Activated CD4-positive, alpha-beta T cell treated with anti-CD3 and anti-CD28 coated beads, Interleukin-2, amount 50 U/mL, for 24 hours (primary cell): ENCODE measurements around the gene YAP1.

ENCODE experiments used
- DNase-seq, 2 donors: peaks; one replicate each; pipeline ENCODE4 v3.0.0-alpha.2; 2020; ENCODE audit warnings: low read depth in 1 of 2, low spot score in 1 of 2

Gene YAP1

GRCh38 chr11:102272047-102272824, 162.0 kb downstream of the YAP1 start:
- no peak for DNase-seq

GRCh38 chr11:102274628-102275027, 164.4 kb downstream of the YAP1 start:
- DNase-seq = no peak

GRCh38 chr11:102276362-102276761, 166.1 kb downstream of the YAP1 start:
- no peak for DNase-seq

- DNase-seq = no peak
Measured at GRCh38 chr11:102276783-102277182, 166.5 kb downstream of the YAP1 start.

- no peak for DNase-seq
Measured at GRCh38 chr11:102279641-102280170, 169.5 kb downstream of the YAP1 start.

GRCh38 chr11:102280245-102280833, 170.1 kb downstream of the YAP1 start:
- no peak for DNase-seq
